Loucy (cell line): Measurements from ENCODE around the gene PLIN3.
"Not testable (repeated sequence)": the region's sequence is repeated elsewhere in the genome, so short reads cannot be mapped to it uniquely, and the experiment has no call there.

ENCODE experiments used
- H2AFZ ChIP-seq: fragments of 200-600 bp; sonication (generic); 2 replicates; pipeline ENCODE4 v1.6.0; 2016; ENCODE audit warnings: antibody characterized with exemption, mild to moderate bottlenecking, low read length, moderate library complexity
- H3F3A ChIP-seq: fragments of 200-600 bp; 2 replicates; pipeline ENCODE4 v1.6.0; 2016; ENCODE audit warnings: antibody characterized with exemption, low read depth, mild to moderate bottlenecking
- H3K27me3 ChIP-seq: fragments of 200-600 bp; sonication (generic); 2 replicates; pipeline ENCODE4 v1.6.1; 2014; ENCODE audit warnings: low read length, mild to moderate bottlenecking; ENCODE audit not compliant: insufficient read depth, poor library complexity, severe bottlenecking
- H3K36me3 ChIP-seq: fragments of 200-600 bp; sonication (generic); 2 replicates; pipeline ENCODE4 v1.6.1; 2016; ENCODE audit warnings: low read length; ENCODE audit not compliant: insufficient read depth
- H3K4me1 ChIP-seq: fragments of 200-600 bp; sonication (generic); 2 replicates; pipeline ENCODE4 v1.5.1; 2014; ENCODE audit warnings: low read length, mild to moderate bottlenecking; ENCODE audit not compliant: insufficient read depth, poor library complexity, severe bottlenecking
- H3K4me2 ChIP-seq: fragments of 200-600 bp; sonication (generic); 2 replicates; pipeline ENCODE4 v1.6.0; 2014; ENCODE audit warnings: antibody characterized with exemption, low read length, low read depth, mild to moderate bottlenecking; ENCODE audit not compliant: poor library complexity, severe bottlenecking
- H3K4me3 ChIP-seq: fragments of 200-600 bp; sonication (generic); 2 replicates; pipeline ENCODE4 v1.5.1; 2014; ENCODE audit warnings: low read length, mild to moderate bottlenecking, mixed read lengths; ENCODE audit not compliant: poor library complexity, severe bottlenecking
- H3K79me2 ChIP-seq: fragments of 200-600 bp; sonication (generic); 2 replicates; pipeline ENCODE4 v1.6.1; 2014; ENCODE audit warnings: low read length; ENCODE audit not compliant: insufficient read depth
- H3K9ac ChIP-seq: fragments of 200-600 bp; sonication (generic); 2 replicates; pipeline ENCODE4 v1.6.0; 2014; ENCODE audit warnings: mild to moderate bottlenecking, low read depth, low read length, moderate library complexity; ENCODE audit not compliant: poor library complexity, severe bottlenecking
- H3K9me2 ChIP-seq: fragments of 200-600 bp; sonication (generic); replicated peaks from 2 replicates; pipeline ENCODE4 v1.6.1; 2016; ENCODE audit warnings: low read depth, low read length, mixed read lengths
- H3K9me3 ChIP-seq: fragments of 200-600 bp; sonication (generic); 2 replicates; pipeline ENCODE4 v1.6.1; 2014; ENCODE audit warnings: mild to moderate bottlenecking, antibody characterized with exemption, low read length, low read depth; ENCODE audit not compliant: insufficient read depth
- H4K20me1 ChIP-seq: fragments of 200-600 bp; sonication (generic); 2 replicates; pipeline ENCODE4 v1.6.0; 2014; ENCODE audit warnings: antibody characterized with exemption, low read length, mild to moderate bottlenecking; ENCODE audit not compliant: insufficient read depth, poor library complexity, severe bottlenecking
- EZH2phosphoT487 ChIP-seq: fragments of 200-600 bp; IDR thresholded peaks from 2 replicates; pipeline ENCODE4 v1.6.1; 2018; ENCODE audit warnings: antibody characterized with exemption, mild to moderate bottlenecking, moderate library complexity, borderline replicate concordance
- TF ChIP-seq, protein P1 (sequence below): fragments of 200-600 bp; sonication (generic); conservative IDR thresholded peaks from 2 replicates; pipeline ENCODE4 v1.5.1; 2014; ENCODE audit warnings: mild to moderate bottlenecking, antibody characterized with exemption, low read length

Gene PLIN3

DNA sequence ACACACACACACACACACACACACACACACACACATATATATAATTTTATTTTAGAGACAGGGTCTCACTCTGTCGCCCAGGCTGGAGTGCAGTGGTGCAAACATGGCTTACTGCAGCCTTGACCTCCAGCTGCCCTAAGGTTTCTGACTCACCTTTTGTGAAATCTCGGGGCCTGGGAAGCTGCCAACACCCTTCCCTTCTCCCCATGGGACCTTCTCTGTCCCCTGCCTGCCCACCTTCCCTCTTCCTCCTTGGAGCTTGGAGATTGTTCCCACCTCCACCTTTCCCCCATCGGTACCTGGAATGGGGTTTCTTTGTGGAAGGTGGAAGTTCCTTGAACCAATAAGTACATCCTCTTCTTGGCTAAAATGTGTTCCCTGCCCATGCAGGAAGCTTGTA, 28.9 kb upstream of the PLIN3 start:
- Histone ChIP-seq H2AFZ (no peak overlapping the region), H4K20me1 (no peaks in the 10 kb centered on the region), H3K36me3 (no peaks in the 10 kb centered on the region), H3F3A (no peaks in the 10 kb centered on the region), H3K4me1 (no peaks in the 10 kb centered on the region), H3K79me2 (no peaks in the 10 kb centered on the region), H3K9ac (no peak overlapping the region), H3K4me3 (no peak overlapping the region), H3K4me2 (no peak overlapping the region), H3K9me3 (no peaks in the 10 kb centered on the region), H3K27me3 (no peaks in the 10 kb centered on the region), H3K9me2 (no peaks in the 10 kb centered on the region)
- TF ChIP-seq, protein P1, sequence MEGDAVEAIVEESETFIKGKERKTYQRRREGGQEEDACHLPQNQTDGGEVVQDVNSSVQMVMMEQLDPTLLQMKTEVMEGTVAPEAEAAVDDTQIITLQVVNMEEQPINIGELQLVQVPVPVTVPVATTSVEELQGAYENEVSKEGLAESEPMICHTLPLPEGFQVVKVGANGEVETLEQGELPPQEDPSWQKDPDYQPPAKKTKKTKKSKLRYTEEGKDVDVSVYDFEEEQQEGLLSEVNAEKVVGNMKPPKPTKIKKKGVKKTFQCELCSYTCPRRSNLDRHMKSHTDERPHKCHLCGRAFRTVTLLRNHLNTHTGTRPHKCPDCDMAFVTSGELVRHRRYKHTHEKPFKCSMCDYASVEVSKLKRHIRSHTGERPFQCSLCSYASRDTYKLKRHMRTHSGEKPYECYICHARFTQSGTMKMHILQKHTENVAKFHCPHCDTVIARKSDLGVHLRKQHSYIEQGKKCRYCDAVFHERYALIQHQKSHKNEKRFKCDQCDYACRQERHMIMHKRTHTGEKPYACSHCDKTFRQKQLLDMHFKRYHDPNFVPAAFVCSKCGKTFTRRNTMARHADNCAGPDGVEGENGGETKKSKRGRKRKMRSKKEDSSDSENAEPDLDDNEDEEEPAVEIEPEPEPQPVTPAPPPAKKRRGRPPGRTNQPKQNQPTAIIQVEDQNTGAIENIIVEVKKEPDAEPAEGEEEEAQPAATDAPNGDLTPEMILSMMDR: no peak
- TF ChIP-seq EZH2phosphoT487: no peak

DNA sequence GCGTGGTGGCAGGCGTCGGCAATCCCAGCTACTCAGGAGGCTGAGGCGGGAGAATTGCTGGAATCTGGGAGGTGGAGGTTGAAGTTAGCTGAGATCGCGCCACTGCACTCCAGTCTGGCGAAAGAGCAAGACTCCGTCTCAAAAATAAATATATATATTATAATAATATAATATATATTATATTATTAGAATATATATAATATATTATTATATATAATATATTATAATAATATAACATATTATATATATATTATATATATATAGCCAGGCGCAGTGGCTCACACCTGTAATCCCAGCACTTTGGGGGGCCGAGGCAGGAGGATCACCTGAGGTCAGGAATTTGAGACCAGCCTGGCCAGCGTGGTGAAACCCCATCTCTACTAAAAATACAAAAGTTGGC, 25.5 kb upstream of the PLIN3 start:
- H3K9me2 ChIP-seq, H3K4me2 ChIP-seq, H2AFZ ChIP-seq, H3F3A ChIP-seq, H3K9ac ChIP-seq, H3K9me3 ChIP-seq, H3K79me2 ChIP-seq, H4K20me1 ChIP-seq, H3K4me3 ChIP-seq, H3K36me3 ChIP-seq, H3K27me3 ChIP-seq, H3K4me1 ChIP-seq: not testable (repeated sequence)

DNA sequence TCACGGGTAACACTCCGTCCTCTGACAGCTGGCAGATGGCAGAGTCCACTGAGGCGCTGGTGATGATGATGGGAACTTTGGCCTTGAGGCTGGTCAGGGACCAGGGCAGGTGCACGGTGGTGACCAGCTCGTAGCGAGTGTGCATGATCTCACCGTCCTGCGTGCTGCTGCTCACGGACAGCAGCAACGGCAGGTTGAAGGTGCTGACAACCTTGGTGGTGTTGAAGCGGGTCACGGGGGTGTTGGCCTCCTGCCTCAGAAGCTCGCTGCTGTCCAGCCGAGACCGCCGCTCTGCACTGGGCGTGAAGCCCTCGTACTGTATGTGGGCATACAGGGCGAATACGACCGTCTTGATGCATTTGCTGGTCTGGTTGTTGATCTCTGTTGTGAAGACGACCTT, 23.6 kb upstream of the PLIN3 start:
- no peak overlapping the region for H3K4me2 ChIP-seq
- no peak overlapping the region for H3K9ac ChIP-seq
- H3K9me2 ChIP-seq: no peaks in the 10 kb centered on the region

More for the DNA sequence above, 23.6 kb upstream of the PLIN3 start:
- Histone ChIP-seq H3K79me2 (no peaks in the 10 kb centered on the region), H3K9me3 (no peaks in the 10 kb centered on the region), H3K4me1 (no peaks in the 10 kb centered on the region), H4K20me1 (no peaks in the 10 kb centered on the region), H3K4me3 (no peak overlapping the region), H3K36me3 (no peaks in the 10 kb centered on the region), H2AFZ (no peak overlapping the region), H3F3A (no peaks in the 10 kb centered on the region), H3K27me3 (no peaks in the 10 kb centered on the region)
- TF ChIP-seq EZH2phosphoT487: no peak
- TF ChIP-seq, protein P1: no peak
